Fibroblast of the aortic adventitia (primary cell): ENCODE results near the gene TRIM71. TPM values are rescaled to one million over a fixed set of nuclear protein-coding genes. Genes with fewer than 3 reads are reported as not detected.

Experiments used
- DNase-seq: peaks from one replicate; pipeline ENCODE4 v3.0.0-alpha.2; 2010; ENCODE audit warnings: low read depth
- H3K4me3 ChIP-seq: 2 replicates; pipeline ENCODE4 v1.5.1; 2011; ENCODE audit warnings: low read depth, mild to moderate bottlenecking, control low read depth, low read length, moderate library complexity
- total RNA-seq: library from RNA; depleted of rRNA; stranded (reverse); fragments of >200 nt; gene quantifications from 2 replicates; pipeline ENCODE4 v1.2.3, GENCODE V29; 2012; ENCODE audit warnings: low replicate concordance
- TF ChIP-seq, protein P1 (sequence below): IDR thresholded peaks from 2 replicates; pipeline ENCODE4 v1.5.1; 2011; ENCODE audit warnings: mild to moderate bottlenecking, low read length, control low read depth, inconsistent platforms; ENCODE audit not compliant: insufficient read depth

The TRIM71 gene
- total RNA-seq, 1 donor, result not detected

DNA sequence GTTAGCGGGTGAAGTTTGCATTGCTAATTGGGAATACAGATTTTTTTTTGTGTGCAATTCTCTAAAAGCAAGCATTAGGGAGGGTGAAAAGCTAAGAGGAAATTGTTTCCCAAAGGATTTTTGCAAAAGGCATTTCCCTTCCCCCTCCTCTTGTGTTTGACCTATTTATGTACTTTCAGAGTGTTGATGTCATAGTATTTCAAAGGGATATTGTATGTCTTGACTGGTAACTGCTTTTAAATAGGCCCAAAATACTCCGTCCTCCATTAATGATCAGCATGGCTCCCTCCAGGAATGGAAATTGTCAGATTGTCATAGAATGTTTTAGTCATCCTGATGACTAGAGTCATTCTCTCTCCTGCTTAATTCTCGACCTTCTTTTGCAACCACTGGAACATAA, 32.4 kb downstream of the TRIM71 start:
- TF ChIP-seq, protein P1, sequence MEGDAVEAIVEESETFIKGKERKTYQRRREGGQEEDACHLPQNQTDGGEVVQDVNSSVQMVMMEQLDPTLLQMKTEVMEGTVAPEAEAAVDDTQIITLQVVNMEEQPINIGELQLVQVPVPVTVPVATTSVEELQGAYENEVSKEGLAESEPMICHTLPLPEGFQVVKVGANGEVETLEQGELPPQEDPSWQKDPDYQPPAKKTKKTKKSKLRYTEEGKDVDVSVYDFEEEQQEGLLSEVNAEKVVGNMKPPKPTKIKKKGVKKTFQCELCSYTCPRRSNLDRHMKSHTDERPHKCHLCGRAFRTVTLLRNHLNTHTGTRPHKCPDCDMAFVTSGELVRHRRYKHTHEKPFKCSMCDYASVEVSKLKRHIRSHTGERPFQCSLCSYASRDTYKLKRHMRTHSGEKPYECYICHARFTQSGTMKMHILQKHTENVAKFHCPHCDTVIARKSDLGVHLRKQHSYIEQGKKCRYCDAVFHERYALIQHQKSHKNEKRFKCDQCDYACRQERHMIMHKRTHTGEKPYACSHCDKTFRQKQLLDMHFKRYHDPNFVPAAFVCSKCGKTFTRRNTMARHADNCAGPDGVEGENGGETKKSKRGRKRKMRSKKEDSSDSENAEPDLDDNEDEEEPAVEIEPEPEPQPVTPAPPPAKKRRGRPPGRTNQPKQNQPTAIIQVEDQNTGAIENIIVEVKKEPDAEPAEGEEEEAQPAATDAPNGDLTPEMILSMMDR, result no peak
- no peak for DNase-seq
- no peak overlapping the region for H3K4me3 ChIP-seq

DNA sequence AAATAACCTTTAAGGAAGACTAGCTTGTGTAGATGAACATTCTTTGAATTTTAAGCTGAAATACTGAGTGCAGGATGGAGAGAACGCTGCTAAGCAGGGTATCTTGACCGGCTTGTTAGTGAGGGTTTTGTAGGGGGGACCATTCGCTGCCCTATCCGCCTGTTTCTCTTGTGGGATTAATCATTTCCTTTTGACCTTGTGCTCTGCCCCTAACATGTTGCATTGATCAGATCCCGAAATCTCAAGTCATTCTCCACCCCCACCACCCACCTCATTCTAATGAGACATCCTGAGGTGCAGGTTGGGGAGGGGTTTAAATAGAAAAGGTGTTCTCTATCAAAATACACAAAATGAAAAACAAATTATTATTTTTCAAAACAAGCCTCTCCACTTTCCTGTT, 32.8 kb downstream of the TRIM71 start:
- TF ChIP-seq, protein P1, result no peak
- DNase-seq, result no peak
- no peak overlapping the region for H3K4me3 ChIP-seq

DNA sequence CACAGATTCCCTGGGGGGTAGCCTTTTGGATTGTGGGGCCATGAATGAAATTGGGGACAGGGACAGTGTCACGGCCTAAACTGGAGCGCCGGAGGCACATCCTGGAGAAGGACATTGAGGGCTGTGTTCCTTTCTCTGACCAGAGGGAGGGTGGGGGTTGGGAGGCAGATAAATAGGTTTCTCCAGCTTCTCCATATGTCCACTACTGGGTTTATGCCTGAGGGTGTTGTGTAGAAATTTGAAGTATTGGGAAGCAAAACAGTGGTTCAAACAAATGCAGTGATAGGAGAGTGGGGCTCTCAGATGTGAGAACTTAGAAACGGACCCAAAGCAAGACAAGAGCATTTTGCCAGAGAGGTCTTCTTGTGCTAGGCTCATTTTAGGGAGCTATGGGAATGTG, 34.3 kb downstream of the TRIM71 start:
- TF ChIP-seq, protein P1, result no peak
- DNase-seq, result no peak
- H3K4me3 ChIP-seq, result no peak overlapping the region

DNA sequence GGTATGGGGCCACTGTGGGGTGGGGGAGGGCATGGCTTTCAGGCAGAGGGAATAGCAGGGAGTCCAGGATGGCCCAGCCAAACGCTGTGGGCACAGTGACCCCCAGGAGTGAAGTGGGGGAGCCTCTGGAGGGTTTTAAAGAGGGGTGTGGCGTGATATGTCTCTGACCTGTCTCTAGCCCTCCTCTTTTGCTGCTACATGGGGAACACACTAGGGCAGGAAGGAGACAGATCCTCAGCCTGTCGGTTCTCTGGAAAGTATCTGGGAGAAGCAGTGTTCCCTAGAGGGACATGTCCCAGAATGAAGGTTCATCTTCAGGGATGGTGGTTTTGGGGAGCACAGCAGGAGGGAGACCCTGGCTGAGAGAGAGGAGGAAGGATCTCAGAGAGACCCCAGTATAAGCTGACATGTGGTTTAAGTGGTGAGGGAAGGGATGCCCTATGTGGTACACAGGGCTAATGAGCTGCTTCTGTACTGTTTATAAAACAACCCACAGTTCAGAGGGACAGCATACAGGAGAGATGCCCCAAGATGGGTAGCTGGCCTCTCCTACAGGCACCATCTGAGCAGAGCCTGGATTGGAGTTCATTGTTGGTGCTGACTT, 37.7 kb downstream of the TRIM71 start:
- DNase-seq, result no peak
- no peak overlapping the region for H3K4me3 ChIP-seq
- TF ChIP-seq, protein P1, result no peak

DNA sequence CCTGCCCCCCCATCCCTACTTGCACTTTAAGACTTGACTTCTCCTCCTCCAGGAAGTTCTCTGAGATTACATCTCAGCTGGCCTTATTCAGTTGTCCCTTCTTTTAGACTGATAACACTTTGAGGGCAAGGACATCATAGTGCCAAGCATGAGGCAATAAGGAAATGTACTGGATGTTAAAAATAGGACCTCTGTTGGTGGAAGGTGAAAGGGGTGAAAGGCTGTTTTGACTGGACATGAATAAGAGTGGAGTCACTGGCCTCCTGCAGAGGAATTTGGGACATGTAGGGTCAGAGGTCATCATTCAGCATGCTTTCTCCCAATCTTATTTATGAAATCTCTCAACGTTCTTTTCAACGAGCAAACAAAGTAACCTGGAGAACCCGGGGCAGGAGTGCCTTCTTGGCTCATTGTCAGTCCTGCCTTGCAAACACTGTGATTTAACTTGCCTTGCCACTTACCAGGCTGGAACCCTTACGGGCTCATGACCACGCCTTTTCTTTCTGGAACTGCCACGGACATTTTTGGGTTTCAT, 38.6 kb downstream of the TRIM71 start:
- DNase-seq, result no peak
- TF ChIP-seq, protein P1, result no peak
- no peak overlapping the region for H3K4me3 ChIP-seq

DNA sequence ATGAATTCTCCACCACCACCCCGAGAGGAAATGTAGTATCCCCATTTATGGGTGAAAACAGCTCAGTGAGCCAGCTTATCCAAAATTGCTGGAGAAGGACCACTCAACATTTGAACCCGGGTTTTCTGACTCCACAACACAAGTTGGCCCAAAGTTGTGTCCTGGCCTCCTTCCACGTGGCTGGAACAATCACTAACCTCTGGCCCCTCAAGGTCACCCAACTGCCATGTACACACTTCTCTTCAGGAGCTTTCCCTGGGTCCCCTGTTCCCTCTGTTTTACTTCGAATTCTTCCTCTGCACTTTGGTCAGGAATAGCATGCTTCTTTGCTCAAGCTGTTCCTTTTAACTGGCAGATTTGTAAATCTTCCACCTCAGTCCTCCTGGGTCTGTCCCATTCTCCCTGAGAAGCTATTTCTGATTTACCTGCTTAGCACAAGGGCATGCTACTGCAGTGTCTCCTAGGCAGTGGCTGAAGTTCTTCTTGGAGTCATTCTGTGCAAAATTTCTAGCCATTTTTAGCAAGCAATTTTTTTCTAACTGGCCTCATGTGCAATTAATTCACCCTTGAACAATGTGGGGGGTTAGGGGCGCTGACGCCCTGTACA, 39.2 kb downstream of the TRIM71 start:
- TF ChIP-seq, protein P1, result no peak
- H3K4me3 ChIP-seq, result no peak overlapping the region
- no peak for DNase-seq
